Endothelial cell of umbilical vein (primary cell): ENCODE data around the gene VGLL1. TPM values are rescaled to one million over a fixed set of nuclear protein-coding genes. Genes with fewer than 3 reads are reported as not detected.

ENCODE experiments used
- BruUV-seq: library from RNA; stranded (reverse); fragments of 400-500 nt; replicated peaks from 2 replicates; lab custom pipeline; 2021; lab: Mats Ljungman, UMichigan
- CTCF ChIA-PET: fragments of 300-600, 350-600 bp; sonication (Branson Sonifier 250); formaldehyde crosslinking; loops from one replicate; lab custom pipeline; 2021; ENCODE audit warnings: antibody characterized with exemption, inconsistent platforms; lab: Charles Lee
- POLR2A ChIA-PET: fragments of 300-600, 350-600 bp; sonication (Branson Sonifier 250); formaldehyde crosslinking; loops from one replicate; lab custom pipeline; 2021; ENCODE audit warnings: antibody characterized with exemption, inconsistent platforms; lab: Charles Lee
- DNase-seq: peaks from one replicate; pipeline ENCODE4 v3.0.0-alpha.2; 2011; ENCODE audit warnings: low read depth, low spot score
- FAIRE-seq: peaks from 2 replicates; lab custom pipeline; 2011; peaks lifted over from hg19 to GRCh38; lab: Jason Lieb, UNC
- H2AFZ ChIP-seq: 2 replicates; pipeline ENCODE4 v1.6.0; 2012; ENCODE audit warnings: low read depth, low read length, control low read depth, inconsistent platforms
- H3K27ac ChIP-seq: 2 replicates; pipeline ENCODE4 v1.5.1; 2011; ENCODE audit warnings: low read depth, mild to moderate bottlenecking, control low read depth, low read length, moderate library complexity; ENCODE audit not compliant: insufficient read depth
- H3K27me3 ChIP-seq, 2 experiments: 2 replicates each; pipeline versions ENCODE4 v1.6.0 to v1.6.1; 2011; ENCODE audit warnings: low read length in 2 of 2, mixed read lengths in 1 of 2; ENCODE audit not compliant: control insufficient read depth in 2 of 2, insufficient read depth in 2 of 2
- H3K36me3 ChIP-seq, 2 experiments: 2 replicates in 1 of 2; 3 replicates in 1 of 2; pipeline ENCODE4 v1.5.1; 2011; ENCODE audit warnings: low read length in 2 of 2, mild to moderate bottlenecking in 1 of 2, moderate library complexity in 1 of 2; ENCODE audit not compliant: control insufficient read depth in 2 of 2, insufficient read depth in 2 of 2; ENCODE audit errors: extremely low read depth in 1 of 2
- H3K4me1 ChIP-seq: 3 replicates; pipeline ENCODE4 v1.5.1; 2011; ENCODE audit warnings: mild to moderate bottlenecking, low read length; ENCODE audit not compliant: control insufficient read depth, insufficient read depth; ENCODE audit errors: extremely low read depth
- H3K4me2 ChIP-seq: 2 replicates; pipeline ENCODE4 v1.6.1; 2011; ENCODE audit warnings: low read length, control low read depth, mixed read lengths; ENCODE audit not compliant: insufficient read depth
- H3K4me3 ChIP-seq, 3 experiments: fragments of 200-600 bp in 1 of 3; sonication (generic), shearing (Covaris generic) in 1 of 3; replicated peaks in 1 of 3; 2 replicates each; pipeline ENCODE4 v1.5.1; 2011 to 2016; ENCODE audit warnings: control low read depth in 3 of 3, low read length in 3 of 3, mild to moderate bottlenecking in 2 of 3, inconsistent platforms in 1 of 3, low read depth in 1 of 3, moderate library complexity in 1 of 3; ENCODE audit not compliant: insufficient read depth in 1 of 3
- H3K79me2 ChIP-seq: 2 replicates; pipeline ENCODE4 v1.6.0; 2012; ENCODE audit warnings: low read length, inconsistent platforms; ENCODE audit not compliant: control insufficient read depth, insufficient read depth
- H3K9ac ChIP-seq: replicated peaks from 2 replicates; pipeline ENCODE3; 2011; ENCODE audit warnings: low read length, control low read depth; ENCODE audit not compliant: insufficient read depth; ENCODE audit errors: extremely low read depth
- H3K9me1 ChIP-seq: replicated peaks from 3 replicates; pipeline ENCODE4 v1.6.0; 2011; ENCODE audit warnings: mild to moderate bottlenecking, low read length; ENCODE audit not compliant: control insufficient read depth, insufficient read depth; ENCODE audit errors: extremely low read depth
- H3K9me3 ChIP-seq: replicated peaks from 2 replicates; pipeline ENCODE4 v1.5.1; 2012; ENCODE audit warnings: low read length, inconsistent platforms; ENCODE audit not compliant: control insufficient read depth, insufficient read depth
- H4K20me1 ChIP-seq: replicated peaks from 2 replicates; pipeline ENCODE3; 2011; ENCODE audit warnings: mild to moderate bottlenecking, low read length; ENCODE audit not compliant: control insufficient read depth, insufficient read depth; ENCODE audit errors: extremely low read depth
- EZH2 ChIP-seq: IDR thresholded peaks from 2 replicates; pipeline ENCODE4 v1.6.1; 2012; ENCODE audit warnings: borderline replicate concordance, low read depth, mild to moderate bottlenecking, moderate library complexity, low read length, inconsistent platforms; ENCODE audit not compliant: severe bottlenecking
- FOS ChIP-seq: IDR thresholded peaks from 2 replicates; pipeline ENCODE4 v1.6.1; 2011; ENCODE audit warnings: mild to moderate bottlenecking, low read length, moderate library complexity, borderline replicate concordance; ENCODE audit not compliant: insufficient read depth
- GATA2 ChIP-seq: IDR thresholded peaks from 2 replicates; pipeline ENCODE4 v1.7.0; 2011; ENCODE audit warnings: low read depth, mild to moderate bottlenecking, moderate library complexity, mixed read lengths, low read length; ENCODE audit not compliant: insufficient read length, insufficient read depth
- JUN ChIP-seq: IDR thresholded peaks from 2 replicates; pipeline ENCODE4 v1.6.1; 2011; ENCODE audit warnings: borderline replicate concordance, low read depth; ENCODE audit not compliant: insufficient read length, insufficient read depth
- MYC ChIP-seq: IDR thresholded peaks from one replicate; pipeline ENCODE4 v1.6.1; 2011; ENCODE audit warnings: mild to moderate bottlenecking, low read depth, low read length
- POLR2A ChIP-seq: IDR thresholded peaks from 2 replicates; pipeline ENCODE4 v1.6.1; 2012; ENCODE audit warnings: low read depth, mild to moderate bottlenecking, control low read depth, low read length
- POLR2AphosphoS5 ChIP-seq: IDR thresholded peaks from 2 replicates; pipeline ENCODE4 v1.6.1; 2012; ENCODE audit warnings: low read depth, mild to moderate bottlenecking, control low read depth, low read length, moderate library complexity; ENCODE audit not compliant: insufficient read depth
- dilution Hi-C: fragments of 300-500 bp; cut with MboI; formaldehyde crosslinking; loops from one replicate; pipeline ENCODE4 v1.15.0; 2019; ENCODE audit warnings: low sequenced_read_pairs; ENCODE audit not compliant: extremely low pct_ligation_motif_present
- intact Hi-C: fragments of 100-400 bp; cut with micrococcal nuclease; formaldehyde crosslinking; loops from one replicate; pipeline ENCODE4 v1.10.0; 2022
- polyA plus RNA-seq, 4 experiments: library from polyadenylated mRNA; depleted of rRNA in 3 of 4; stranded (reverse) in 3 of 4; unstranded in 1 of 4; fragments of >200 nt; gene quantifications; 2 replicates each; pipeline versions ENCODE4 v1.2.1 to v1.2.3, GENCODE V29; 2011 to 2012; ENCODE audit warnings: missing spikeins in 1 of 4
- total RNA-seq: library from RNA; stranded (reverse); gene quantifications from 2 replicates; pipeline ENCODE4 v1.2.3, GENCODE V29; 2021
- TF ChIP-seq, protein P1 (sequence below): IDR thresholded peaks from 2 replicates; pipeline ENCODE4 v1.6.1; 2011; ENCODE audit not compliant: insufficient read depth, insufficient read length
- TF ChIP-seq, protein P2 (sequence below), 2 donors: IDR thresholded peaks; 1 replicate in 1 of 2; 2 replicates in 1 of 2; pipeline ENCODE4 v1.5.1; 2011; ENCODE audit warnings: low read length in 2 of 2, mild to moderate bottlenecking in 2 of 2, moderate library complexity in 2 of 2, control low read depth in 1 of 2, inconsistent platforms in 1 of 2, low read depth in 1 of 2; ENCODE audit not compliant: insufficient read depth in 1 of 2; ENCODE audit errors: extremely low read depth in 1 of 2

VGLL1 gene
- total and polyA plus RNA-seq, 2 donors (not counting 3 experiments of a cell fraction or from before 2014, with no cell fraction given), result not detected

DNA sequence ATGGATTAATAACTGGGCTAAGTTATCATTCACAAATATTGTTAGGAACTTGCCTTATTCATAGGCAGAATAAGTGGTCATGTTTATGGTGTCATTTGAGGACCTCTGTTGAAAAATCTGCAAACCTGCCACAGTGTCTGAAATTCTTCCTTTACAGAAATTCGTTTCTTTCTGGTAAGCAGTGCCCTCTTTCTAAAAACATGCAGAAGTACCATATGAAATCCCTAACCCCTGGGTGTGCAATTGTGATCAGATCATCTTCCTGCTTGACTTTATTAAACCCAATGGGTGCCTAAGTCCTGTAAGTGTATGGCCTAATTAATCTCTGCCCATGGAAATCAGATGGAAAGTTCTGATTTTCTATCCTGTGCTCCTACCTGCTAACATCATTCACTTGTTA is 39.0 kb upstream of the VGLL1 start:
- DNase-seq (no peak), FAIRE-seq (peak; percentile 31)
- Histone ChIP-seq H3K27ac (no peak overlapping the region), H3K9ac (no peak overlapping the region), H3K9me3 (no peaks in the 10 kb centered on the region), H3K79me2 (peaks cover 3% of the 10 kb centered on the region), H3K4me3 (no peak overlapping the region), H3K36me3 (no peaks in the 10 kb centered on the region), H4K20me1 (no peaks in the 10 kb centered on the region), H3K4me1 (peaks cover 3% of the 10 kb centered on the region), H3K27me3 (peaks cover 3 to 13% of the 10 kb centered on the region in 2 experiments), H3K4me2 (no peak overlapping the region), H3K9me1 (no peaks in the 10 kb centered on the region), H2AFZ (no peak overlapping the region)
- dilution Hi-C loops (no loop called here), intact Hi-C loops (loop anchor here (10.0 kb wide), 1 partner anchor 468 kb away; no protein-coding TSS in a partner anchor)
- BruUV-seq, result no TSS peak
- ChIA-PET POLR2A (no interaction called here), CTCF (no interaction called here)
- no peak for TF ChIP-seq POLR2AphosphoS5

DNA sequence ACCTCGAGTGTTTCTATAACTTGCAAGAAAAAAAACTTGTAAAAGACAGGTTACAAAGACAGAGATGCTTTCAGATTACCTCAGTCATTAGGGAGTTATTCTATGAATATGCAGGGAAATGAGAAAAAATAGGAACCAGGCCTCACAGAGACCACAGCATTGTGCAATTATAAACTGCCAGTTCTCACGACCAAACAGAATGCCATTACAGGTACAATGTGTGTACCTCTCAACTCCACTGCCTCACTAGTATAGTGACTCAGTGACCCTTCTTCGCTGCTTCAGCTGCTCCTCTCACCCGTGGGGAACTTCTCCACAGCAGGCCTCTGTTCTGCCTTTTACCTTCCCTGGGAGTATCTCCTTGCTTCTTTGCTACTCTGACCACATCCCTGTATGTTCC is 37.0 kb upstream of the VGLL1 start:
- FAIRE-seq (no peak), DNase-seq (no peak)
- H3K4me3 ChIP-seq, result no peak overlapping the region
- BruUV-seq, result no TSS peak
- H3K4me2 ChIP-seq, result no peak overlapping the region
- peaks cover 17% of the 10 kb centered on the region for H3K79me2 ChIP-seq
- H2AFZ ChIP-seq, result no peak overlapping the region
- no peaks in the 10 kb centered on the region for H3K9me1 ChIP-seq
- ChIA-PET CTCF (no interaction called here), POLR2A (no interaction called here)
- no peaks in the 10 kb centered on the region for H4K20me1 ChIP-seq
- H3K27ac ChIP-seq, result no peak overlapping the region
- TF ChIP-seq JUN (no peak), POLR2AphosphoS5 (no peak), EZH2 (no peak), MYC (no peak), POLR2A (no peak), GATA2 (no peak), FOS (no peak)
- TF ChIP-seq, protein P1, sequence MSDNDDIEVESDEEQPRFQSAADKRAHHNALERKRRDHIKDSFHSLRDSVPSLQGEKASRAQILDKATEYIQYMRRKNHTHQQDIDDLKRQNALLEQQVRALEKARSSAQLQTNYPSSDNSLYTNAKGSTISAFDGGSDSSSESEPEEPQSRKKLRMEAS, result no peak
- TF ChIP-seq, protein P2, sequence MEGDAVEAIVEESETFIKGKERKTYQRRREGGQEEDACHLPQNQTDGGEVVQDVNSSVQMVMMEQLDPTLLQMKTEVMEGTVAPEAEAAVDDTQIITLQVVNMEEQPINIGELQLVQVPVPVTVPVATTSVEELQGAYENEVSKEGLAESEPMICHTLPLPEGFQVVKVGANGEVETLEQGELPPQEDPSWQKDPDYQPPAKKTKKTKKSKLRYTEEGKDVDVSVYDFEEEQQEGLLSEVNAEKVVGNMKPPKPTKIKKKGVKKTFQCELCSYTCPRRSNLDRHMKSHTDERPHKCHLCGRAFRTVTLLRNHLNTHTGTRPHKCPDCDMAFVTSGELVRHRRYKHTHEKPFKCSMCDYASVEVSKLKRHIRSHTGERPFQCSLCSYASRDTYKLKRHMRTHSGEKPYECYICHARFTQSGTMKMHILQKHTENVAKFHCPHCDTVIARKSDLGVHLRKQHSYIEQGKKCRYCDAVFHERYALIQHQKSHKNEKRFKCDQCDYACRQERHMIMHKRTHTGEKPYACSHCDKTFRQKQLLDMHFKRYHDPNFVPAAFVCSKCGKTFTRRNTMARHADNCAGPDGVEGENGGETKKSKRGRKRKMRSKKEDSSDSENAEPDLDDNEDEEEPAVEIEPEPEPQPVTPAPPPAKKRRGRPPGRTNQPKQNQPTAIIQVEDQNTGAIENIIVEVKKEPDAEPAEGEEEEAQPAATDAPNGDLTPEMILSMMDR (IDR thresholded peaks at IDR 0.05; ENCODE audit: extremely low read depth in 1 of 2, insufficient read depth in 1 of 2, low read depth in 1 of 2, low read length in 2 of 2), result no peak
- no peaks in the 10 kb centered on the region for H3K9me3 ChIP-seq
- dilution Hi-C loops (no loop called here), intact Hi-C loops (loop anchor here (5.0 to 10.0 kb wide), 2 partner anchors 202 to 470 kb away; no protein-coding TSS in a partner anchor)
- peaks cover 7% of the 10 kb centered on the region for H3K4me1 ChIP-seq
- no peaks in the 10 kb centered on the region for H3K36me3 ChIP-seq
- H3K9ac ChIP-seq, result no peak overlapping the region
- H3K27me3 ChIP-seq, result peaks cover 0 to 5% of the 10 kb centered on the region in 2 experiments
